ENCODE data around the gene RNGTT.

Gene RNGTT

GRCh38 chr6:88890860-88891845 is 72.3 kb downstream of the RNGTT start:
- Histone ChIP-seq H3K27ac (no peak overlapping the region), H3K9me3 (no peaks in the 10 kb centered on the region), H3K9ac (no peak overlapping the region), H4K20me1 (no peaks in the 10 kb centered on the region), H3K4me2 (no peak overlapping the region), H3K27me3 (no peaks in the 10 kb centered on the region), H3K36me3 (peaks cover 3% of the 10 kb centered on the region; the same call in 1 of the 2 replicates), H3K4me3 (no peak overlapping the region), H3K4me1 (no peaks in the 10 kb centered on the region)
- no peak for TF ChIP-seq Cebpa-rat (IDR thresholded peaks at IDR 0.05)

GRCh38 chr6:88890394-88890793 is 73.0 kb downstream of the RNGTT start:
- no peak overlapping the region for H3K4me3 ChIP-seq
- no peak for TF ChIP-seq Cebpa-rat (IDR thresholded peaks at IDR 0.05)
- no peak overlapping the region for H3K9ac ChIP-seq
- H4K20me1 ChIP-seq = no peaks in the 10 kb centered on the region
- no peak overlapping the region for H3K4me2 ChIP-seq
- no peaks in the 10 kb centered on the region for H3K27me3 ChIP-seq
- peaks cover 8% of the 10 kb centered on the region; the same call in 1 of the 2 replicates for H3K36me3 ChIP-seq
- no peak overlapping the region for H3K27ac ChIP-seq
- H3K4me1 ChIP-seq = no peaks in the 10 kb centered on the region
- H3K9me3 ChIP-seq = no peaks in the 10 kb centered on the region

- TF ChIP-seq Cebpa-rat (IDR thresholded peaks at IDR 0.05) = no peak
- Histone ChIP-seq H3K36me3 (peaks cover 8% of the 10 kb centered on the region; the same call in 1 of the 2 replicates), H3K9ac (no peak overlapping the region)
These were observed 79.1 kb downstream of the RNGTT start for GRCh38 chr6:88884361-88884760.

GRCh38 chr6:88882536-88882935 is 80.9 kb downstream of the RNGTT start:
- Histone ChIP-seq H3K4me3 (no peak overlapping the region), H3K4me1 (no peaks in the 10 kb centered on the region), H3K27ac (no peak overlapping the region), H4K20me1 (no peaks in the 10 kb centered on the region), H3K27me3 (no peaks in the 10 kb centered on the region), H3K4me2 (no peak overlapping the region), H3K9ac (no peak overlapping the region), H3K9me3 (no peaks in the 10 kb centered on the region), H3K36me3 (peaks cover 8% of the 10 kb centered on the region; the same call in 1 of the 2 replicates)
- TF ChIP-seq Cebpa-rat (IDR thresholded peaks at IDR 0.05) = no peak

More at GRCh38 chr6:88884361-88884760, 79.1 kb downstream of the RNGTT start:
- H3K4me2 ChIP-seq = no peak overlapping the region
- no peaks in the 10 kb centered on the region for H4K20me1 ChIP-seq
- no peaks in the 10 kb centered on the region for H3K9me3 ChIP-seq
- H3K27me3 ChIP-seq = no peaks in the 10 kb centered on the region
- H3K4me1 ChIP-seq = no peaks in the 10 kb centered on the region
- no peak overlapping the region for H3K27ac ChIP-seq
- H3K4me3 ChIP-seq = no peak overlapping the region

- Histone ChIP-seq H3K27me3 (no peaks in the 10 kb centered on the region), H3K4me2 (no peak overlapping the region)
These were observed 82.0 kb downstream of the RNGTT start for GRCh38 chr6:88881451-88881850.

GRCh38 chr6:88880021-88880420 is 83.4 kb downstream of the RNGTT start:
- no peaks in the 10 kb centered on the region for H3K4me1 ChIP-seq
- no peak overlapping the region for H3K4me2 ChIP-seq
- H3K27me3 ChIP-seq = no peaks in the 10 kb centered on the region
- H4K20me1 ChIP-seq = no peaks in the 10 kb centered on the region
- H3K36me3 ChIP-seq = no peaks in the 10 kb centered on the region
- no peak for TF ChIP-seq Cebpa-rat (IDR thresholded peaks at IDR 0.05)
- H3K9ac ChIP-seq = no peak overlapping the region
- no peak overlapping the region for H3K27ac ChIP-seq
- H3K9me3 ChIP-seq = no peaks in the 10 kb centered on the region
- H3K4me3 ChIP-seq = no peak overlapping the region

More at GRCh38 chr6:88881451-88881850, 82.0 kb downstream of the RNGTT start:
- Histone ChIP-seq H3K9me3 (no peaks in the 10 kb centered on the region), H3K4me3 (no peak overlapping the region), H3K9ac (no peak overlapping the region), H4K20me1 (no peaks in the 10 kb centered on the region), H3K27ac (no peak overlapping the region), H3K4me1 (no peaks in the 10 kb centered on the region), H3K36me3 (peaks cover 8% of the 10 kb centered on the region; the same call in 1 of the 2 replicates)
- TF ChIP-seq Cebpa-rat (IDR thresholded peaks at IDR 0.05) = no peak

- Histone ChIP-seq H3K27ac (no peak overlapping the region), H3K9ac (no peak overlapping the region), H3K4me3 (no peak overlapping the region), H3K4me1 (no peaks in the 10 kb centered on the region), H3K9me3 (no peaks in the 10 kb centered on the region), H4K20me1 (no peaks in the 10 kb centered on the region), H3K27me3 (no peaks in the 10 kb centered on the region), H3K4me2 (no peak overlapping the region), H3K36me3 (no peaks in the 10 kb centered on the region)
- no peak for TF ChIP-seq Cebpa-rat (IDR thresholded peaks at IDR 0.05)
These were observed 85.5 kb downstream of the RNGTT start for GRCh38 chr6:88877893-88878292.

- no peaks in the 10 kb centered on the region for H3K27me3 ChIP-seq
- H3K9me3 ChIP-seq = no peaks in the 10 kb centered on the region
- H3K36me3 ChIP-seq = no peaks in the 10 kb centered on the region
- H3K4me3 ChIP-seq = no peak overlapping the region
- H3K9ac ChIP-seq = no peak overlapping the region
- H3K4me1 ChIP-seq = no peaks in the 10 kb centered on the region
- H4K20me1 ChIP-seq = no peaks in the 10 kb centered on the region
- no peak overlapping the region for H3K27ac ChIP-seq
- no peak for TF ChIP-seq Cebpa-rat (IDR thresholded peaks at IDR 0.05)
- no peak overlapping the region for H3K4me2 ChIP-seq
These were observed 90.5 kb downstream of the RNGTT start for GRCh38 chr6:88872962-88873361.

- Histone ChIP-seq H3K27me3 (no peaks in the 10 kb centered on the region), H3K36me3 (no peaks in the 10 kb centered on the region), H3K4me1 (no peaks in the 10 kb centered on the region), H3K9ac (no peak overlapping the region), H3K27ac (no peak overlapping the region), H3K4me3 (no peak overlapping the region), H3K4me2 (no peak overlapping the region), H3K9me3 (no peaks in the 10 kb centered on the region), H4K20me1 (no peaks in the 10 kb centered on the region)
- TF ChIP-seq Cebpa-rat (IDR thresholded peaks at IDR 0.05) = no peak
These were observed 91.9 kb downstream of the RNGTT start for GRCh38 chr6:88871498-88871897.

GRCh38 chr6:88870717-88871330 is 92.6 kb downstream of the RNGTT start:
- Histone ChIP-seq H3K9ac (no peak overlapping the region), H3K27me3 (no peaks in the 10 kb centered on the region), H3K4me1 (no peaks in the 10 kb centered on the region), H3K4me2 (no peak overlapping the region), H3K9me3 (no peaks in the 10 kb centered on the region), H3K4me3 (no peak overlapping the region), H3K36me3 (no peaks in the 10 kb centered on the region), H4K20me1 (no peaks in the 10 kb centered on the region), H3K27ac (no peak overlapping the region)
- TF ChIP-seq Cebpa-rat (IDR thresholded peaks at IDR 0.05) = no peak
